ENCODE measurements around the gene NCOA1. TPM values are rescaled to one million over a fixed set of nuclear protein-coding genes. Genes with fewer than 3 reads are reported as not detected.

Gene NCOA1
- total RNA-seq, 1 experiment from 2014 or later = 24.6 TPM

GRCh38 chr2:24722141-24722790 lies 231.2 kb downstream of the NCOA1 start:
- TF ChIP-seq CTCF (IDR thresholded peaks at IDR 0.05) = no peak
- ATAC-seq (no peak), DNase-seq (ENCODE audit: low read depth, low spot score) (no peak)
- Histone ChIP-seq H3K9me3 (ENCODE audit: control insufficient read depth, insufficient read depth, low read depth, low read length) (no peaks in the 10 kb centered on the region), H3K4me1 (ENCODE audit: control insufficient read depth, insufficient read depth, low read length) (no peaks in the 10 kb centered on the region), H3K36me3 (ENCODE audit: control insufficient read depth, insufficient read depth, low read length) (no peaks in the 10 kb centered on the region), H3K4me3 (ENCODE audit: low read depth in 2 of 2, low read length in 2 of 2) (no peak overlapping the region), H3K27ac (ENCODE audit: low read length) (no peak overlapping the region), H3K27me3 (ENCODE audit: control insufficient read depth, insufficient read depth, low read length) (no peaks in the 10 kb centered on the region)
- in situ Hi-C loops (cut with HindIII; ENCODE audit: low pct_unique_long_range_greater_than_20kb, low sequenced_read_pairs) (no loop called here), intact Hi-C loops (cut with micrococcal nuclease; ENCODE audit: unreplicated experiment) (no loop called here)
- ChIA-PET CTCF (interaction anchor here (0.7 kb wide), 1 partner anchor 52 kb away, joined by 4 read pairs; no protein-coding TSS in a partner anchor), POLR2A (no interaction called here)
- BruUV-seq (replicated peaks) = no TSS peak

GRCh38 chr2:24723191-24723590 lies 232.1 kb downstream of the NCOA1 start:
- TF ChIP-seq CTCF (IDR thresholded peaks at IDR 0.05) (no peak), POLR2AphosphoS5 (IDR thresholded peaks at IDR 0.05; ENCODE audit: low read depth, low read length) (no peak), REST (IDR thresholded peaks at IDR 0.05; ENCODE audit: insufficient read depth in 1 of 2, low read depth in 2 of 2, low read length in 1 of 2) (no peak), SIN3A (IDR thresholded peaks at IDR 0.05; ENCODE audit: borderline replicate concordance, insufficient read depth, low read depth, low read length) (no peak), TCF7L2 (IDR thresholded peaks at IDR 0.05; ENCODE audit: low read depth, low read length) (no peak)
- in situ Hi-C loops (cut with HindIII; ENCODE audit: low pct_unique_long_range_greater_than_20kb, low sequenced_read_pairs) (no loop called here), intact Hi-C loops (cut with micrococcal nuclease; ENCODE audit: unreplicated experiment) (no loop called here)
- Histone ChIP-seq H3K36me3 (ENCODE audit: control insufficient read depth, insufficient read depth, low read length) (no peaks in the 10 kb centered on the region), H3K27me3 (ENCODE audit: control insufficient read depth, insufficient read depth, low read length) (no peaks in the 10 kb centered on the region), H3K9me3 (ENCODE audit: control insufficient read depth, insufficient read depth, low read depth, low read length) (no peaks in the 10 kb centered on the region), H3K4me3 (ENCODE audit: low read depth in 2 of 2, low read length in 2 of 2) (no peak overlapping the region), H3K4me1 (ENCODE audit: control insufficient read depth, insufficient read depth, low read length) (no peaks in the 10 kb centered on the region), H3K27ac (ENCODE audit: low read length) (no peak overlapping the region)
- CTCF ChIA-PET = interaction anchor here (0.7 kb wide), 1 partner anchor 51 kb away, joined by 4 read pairs; no protein-coding TSS in a partner anchor
- no peak for DNase-seq (ENCODE audit: low read depth, low spot score)
- POLR2A ChIA-PET = no interaction called here
- ATAC-seq = no peak
- no TSS peak for BruUV-seq (replicated peaks)

All from Panc1 (cell line).